ENCODE measurements around the gene GLIS1. TPM values are rescaled to one million over a fixed set of nuclear protein-coding genes. Genes with fewer than 3 reads are reported as not detected.

GLIS1 gene
- total and polyA plus RNA-seq, 4 donors = 0.50 to 3.8 (median 1.4) TPM

- Histone ChIP-seq H3K4me1 (ENCODE audit: control insufficient read depth, insufficient read depth, low read length) (peaks cover 14% of the 10 kb centered on the region), H3K9me3 (ENCODE audit: control insufficient read depth, insufficient read depth, low read length) (no peaks in the 10 kb centered on the region), H3K4me3 (ENCODE audit: low read depth, low read length) (no peak overlapping the region), H3K27me3 (ENCODE audit: control insufficient read depth, insufficient read depth, low read length) (no peaks in the 10 kb centered on the region), H3K27ac (ENCODE audit: low read depth, low read length) (no peak overlapping the region), H3K36me3 (ENCODE audit: control insufficient read depth, insufficient read depth, low read length) (no peaks in the 10 kb centered on the region)
- no CpG with 5 or more reads among the region's 2 CpGs for WGBS (ENCODE audit: insufficient coverage)
- no peak for DNase-seq (ENCODE audit: low read depth in 4 of 6, low spot score in 6 of 6)
Observed at GRCh38 chr1:53568540-53568939, 170.4 kb downstream of the GLIS1 start.

GRCh38 chr1:53567851-53568250 lies 171.1 kb downstream of the GLIS1 start:
- Histone ChIP-seq H3K4me1 (ENCODE audit: control insufficient read depth, insufficient read depth, low read length) (peaks cover 8% of the 10 kb centered on the region), H3K27ac (ENCODE audit: low read depth, low read length) (no peak overlapping the region), H3K4me3 (ENCODE audit: low read depth, low read length) (no peak overlapping the region), H3K27me3 (ENCODE audit: control insufficient read depth, insufficient read depth, low read length) (no peaks in the 10 kb centered on the region), H3K9me3 (ENCODE audit: control insufficient read depth, insufficient read depth, low read length) (no peaks in the 10 kb centered on the region), H3K36me3 (ENCODE audit: control insufficient read depth, insufficient read depth, low read length) (no peaks in the 10 kb centered on the region)
- no peak for DNase-seq (ENCODE audit: low read depth in 4 of 6, low spot score in 6 of 6)
- 100% methylated on average over 3 of the region's 3 CpGs for WGBS (ENCODE audit: insufficient coverage)

GRCh38 chr1:53567450-53567849 lies 171.5 kb downstream of the GLIS1 start:
- no peak overlapping the region for H3K4me3 ChIP-seq (ENCODE audit: low read depth, low read length)
- DNase-seq (ENCODE audit: low read depth in 4 of 6, low spot score in 6 of 6) = no peak
- WGBS (ENCODE audit: insufficient coverage) = 81% methylated on average over 3 of the region's 3 CpGs

GRCh38 chr1:53563611-53564010 lies 175.4 kb downstream of the GLIS1 start:
- WGBS (ENCODE audit: insufficient coverage) = 80% methylated on average over 1 of the region's 4 CpGs
- no peak for DNase-seq (ENCODE audit: low read depth in 4 of 6, low spot score in 6 of 6)

More at GRCh38 chr1:53567450-53567849, 171.5 kb downstream of the GLIS1 start:
- peaks cover 4% of the 10 kb centered on the region for H3K4me1 ChIP-seq (ENCODE audit: control insufficient read depth, insufficient read depth, low read length)
- no peaks in the 10 kb centered on the region for H3K36me3 ChIP-seq (ENCODE audit: control insufficient read depth, insufficient read depth, low read length)
- no peak overlapping the region for H3K27ac ChIP-seq (ENCODE audit: low read depth, low read length)
- H3K27me3 ChIP-seq (ENCODE audit: control insufficient read depth, insufficient read depth, low read length) = no peaks in the 10 kb centered on the region
- H3K9me3 ChIP-seq (ENCODE audit: control insufficient read depth, insufficient read depth, low read length) = no peaks in the 10 kb centered on the region

GRCh38 chr1:53562981-53563379 lies 176.0 kb downstream of the GLIS1 start:
- Histone ChIP-seq H3K36me3 (ENCODE audit: control insufficient read depth, insufficient read depth, low read length) (no peaks in the 10 kb centered on the region), H3K4me3 (ENCODE audit: low read depth, low read length) (no peak overlapping the region), H3K9me3 (ENCODE audit: control insufficient read depth, insufficient read depth, low read length) (no peaks in the 10 kb centered on the region), H3K27me3 (ENCODE audit: control insufficient read depth, insufficient read depth, low read length) (no peaks in the 10 kb centered on the region), H3K4me1 (ENCODE audit: control insufficient read depth, insufficient read depth, low read length) (peaks cover 13% of the 10 kb centered on the region), H3K27ac (ENCODE audit: low read depth, low read length) (no peak overlapping the region)
- no peak for DNase-seq (ENCODE audit: low read depth in 4 of 6, low spot score in 6 of 6)
- 100% methylated on average over 2 of the region's 3 CpGs for WGBS (ENCODE audit: insufficient coverage)

More at GRCh38 chr1:53563611-53564010, 175.4 kb downstream of the GLIS1 start:
- H3K27ac ChIP-seq (ENCODE audit: low read depth, low read length) = no peak overlapping the region
- no peaks in the 10 kb centered on the region for H3K27me3 ChIP-seq (ENCODE audit: control insufficient read depth, insufficient read depth, low read length)
- peaks cover 10% of the 10 kb centered on the region for H3K4me1 ChIP-seq (ENCODE audit: control insufficient read depth, insufficient read depth, low read length)
- H3K36me3 ChIP-seq (ENCODE audit: control insufficient read depth, insufficient read depth, low read length) = no peaks in the 10 kb centered on the region
- H3K9me3 ChIP-seq (ENCODE audit: control insufficient read depth, insufficient read depth, low read length) = no peaks in the 10 kb centered on the region
- H3K4me3 ChIP-seq (ENCODE audit: low read depth, low read length) = no peak overlapping the region

GRCh38 chr1:53562291-53562980 lies 176.5 kb downstream of the GLIS1 start:
- Histone ChIP-seq H3K27me3 (ENCODE audit: control insufficient read depth, insufficient read depth, low read length) (no peaks in the 10 kb centered on the region), H3K27ac (ENCODE audit: low read depth, low read length) (no peak overlapping the region), H3K9me3 (ENCODE audit: control insufficient read depth, insufficient read depth, low read length) (no peaks in the 10 kb centered on the region), H3K36me3 (ENCODE audit: control insufficient read depth, insufficient read depth, low read length) (no peaks in the 10 kb centered on the region), H3K4me3 (ENCODE audit: low read depth, low read length) (no peak overlapping the region), H3K4me1 (ENCODE audit: control insufficient read depth, insufficient read depth, low read length) (peaks cover 15% of the 10 kb centered on the region)
- 87% methylated on average over 6 of the region's 14 CpGs for WGBS (ENCODE audit: insufficient coverage)
- DNase-seq (ENCODE audit: low read depth in 4 of 6, low spot score in 6 of 6) = no peak

GRCh38 chr1:53561503-53562105 lies 177.4 kb downstream of the GLIS1 start:
- Histone ChIP-seq H3K4me3 (ENCODE audit: low read depth, low read length) (no peak overlapping the region), H3K9me3 (ENCODE audit: control insufficient read depth, insufficient read depth, low read length) (no peaks in the 10 kb centered on the region), H3K36me3 (ENCODE audit: control insufficient read depth, insufficient read depth, low read length) (peaks cover 2% of the 10 kb centered on the region), H3K4me1 (ENCODE audit: control insufficient read depth, insufficient read depth, low read length) (peaks cover 15% of the 10 kb centered on the region), H3K27me3 (ENCODE audit: control insufficient read depth, insufficient read depth, low read length) (no peaks in the 10 kb centered on the region), H3K27ac (ENCODE audit: low read depth, low read length) (no peak overlapping the region)
- no peak for DNase-seq (ENCODE audit: low read depth in 4 of 6, low spot score in 6 of 6)
- WGBS (ENCODE audit: insufficient coverage) = 79% methylated on average over 9 of the region's 11 CpGs

GRCh38 chr1:53560581-53561502 lies 178.1 kb downstream of the GLIS1 start:
- 90% methylated on average over 9 of the region's 15 CpGs for WGBS (ENCODE audit: insufficient coverage)
- H3K27me3 ChIP-seq (ENCODE audit: control insufficient read depth, insufficient read depth, low read length) = no peaks in the 10 kb centered on the region
- no peak overlapping the region for H3K27ac ChIP-seq (ENCODE audit: low read depth, low read length)
- peak in 1 of 6 donors; percentile 86 for DNase-seq (ENCODE audit: low read depth in 4 of 6, low spot score in 6 of 6)
- H3K4me3 ChIP-seq (ENCODE audit: low read depth, low read length) = no peak overlapping the region
- H3K36me3 ChIP-seq (ENCODE audit: control insufficient read depth, insufficient read depth, low read length) = peaks cover 9% of the 10 kb centered on the region
- H3K9me3 ChIP-seq (ENCODE audit: control insufficient read depth, insufficient read depth, low read length) = no peaks in the 10 kb centered on the region
- H3K4me1 ChIP-seq (ENCODE audit: control insufficient read depth, insufficient read depth, low read length) = peaks cover 15% of the 10 kb centered on the region

GRCh38 chr1:53559854-53560580 lies 178.9 kb downstream of the GLIS1 start:
- H3K36me3 ChIP-seq (ENCODE audit: control insufficient read depth, insufficient read depth, low read length) = peaks cover 9% of the 10 kb centered on the region
- no peaks in the 10 kb centered on the region for H3K9me3 ChIP-seq (ENCODE audit: control insufficient read depth, insufficient read depth, low read length)
- H3K4me3 ChIP-seq (ENCODE audit: low read depth, low read length) = no peak overlapping the region
- no peak for DNase-seq (ENCODE audit: low read depth in 4 of 6, low spot score in 6 of 6)
- no peaks in the 10 kb centered on the region for H3K27me3 ChIP-seq (ENCODE audit: control insufficient read depth, insufficient read depth, low read length)
- H3K27ac ChIP-seq (ENCODE audit: low read depth, low read length) = no peak overlapping the region
- WGBS (ENCODE audit: insufficient coverage) = 76% methylated on average over 11 of the region's 12 CpGs
- peaks cover 15% of the 10 kb centered on the region for H3K4me1 ChIP-seq (ENCODE audit: control insufficient read depth, insufficient read depth, low read length)
